Ecto neural progenitor cell (in vitro differentiated cells): ENCODE measurements around the gene NPLOC4.

Source experiments
- DNase-seq: peaks from one replicate; pipeline ENCODE4 v3.0.0-alpha.2; 2018; ENCODE audit warnings: low spot score

Gene NPLOC4

GRCh38 chr17:81546906-81547613, 89.9 kb downstream of the NPLOC4 start:
- no peak for DNase-seq

- DNase-seq, result no peak
Measured at GRCh38 chr17:81545160-81545949, 91.6 kb downstream of the NPLOC4 start.

GRCh38 chr17:81544281-81544974, 92.5 kb downstream of the NPLOC4 start:
- no peak for DNase-seq

GRCh38 chr17:81543756-81544155, 93.2 kb downstream of the NPLOC4 start:
- DNase-seq, result no peak

- DNase-seq, result no peak
Measured at GRCh38 chr17:81543339-81543675, 93.6 kb downstream of the NPLOC4 start.

- no peak for DNase-seq
Measured at GRCh38 chr17:81542431-81543338, 94.2 kb downstream of the NPLOC4 start.

GRCh38 chr17:81541123-81541522, 95.8 kb downstream of the NPLOC4 start:
- no peak for DNase-seq

- DNase-seq, result no peak
Measured at GRCh38 chr17:81540676-81541027, 96.3 kb downstream of the NPLOC4 start.

- DNase-seq, result no peak
Measured at GRCh38 chr17:81539961-81540675, 96.8 kb downstream of the NPLOC4 start.

- no peak for DNase-seq
Measured at GRCh38 chr17:81539571-81539900, 97.4 kb downstream of the NPLOC4 start.

- DNase-seq, result no peak
Measured at GRCh38 chr17:81538651-81539570, 98.0 kb downstream of the NPLOC4 start.

- no peak for DNase-seq
Measured at GRCh38 chr17:81537856-81538555, 98.9 kb downstream of the NPLOC4 start.

GRCh38 chr17:81537343-81537855, 99.5 kb downstream of the NPLOC4 start:
- DNase-seq, result no peak

GRCh38 chr17:81536299-81537290, 100.3 kb downstream of the NPLOC4 start:
- no peak for DNase-seq

GRCh38 chr17:81535480-81536298, 101.2 kb downstream of the NPLOC4 start:
- DNase-seq, result no peak

- no peak for DNase-seq
Measured at GRCh38 chr17:81535007-81535328, 101.9 kb downstream of the NPLOC4 start.

- no peak for DNase-seq
Measured at GRCh38 chr17:81534157-81535006, 102.5 kb downstream of the NPLOC4 start.
